Spleen (tissue), 11 donors: ENCODE measurements around the gene EMX1. TPM values are rescaled to one million over a fixed set of nuclear protein-coding genes. Genes with fewer than 3 reads are reported as not detected.

Source experiments
- DNase-seq: peaks from one replicate; pipeline ENCODE4 v3.0.0-alpha.2; 2020
- H3K27ac ChIP-seq, 8 donors: fragments of 200-600 bp; sonication (generic) in 7 of 8; 1 replicate in 4 of 8; 2 replicates in 4 of 8; pipeline versions ENCODE4 v1.5.0 to v1.8.0; 2016 to 2021; ENCODE audit warnings: inconsistent platforms in 4 of 8, mild to moderate bottlenecking in 4 of 8, moderate library complexity in 1 of 8
- H3K27me3 ChIP-seq, 7 donors: fragments of 200-600 bp; sonication (generic) in 6 of 7; replicated peaks in 1 of 7; 1 replicate in 4 of 7; 2 replicates in 3 of 7; pipeline versions ENCODE4 v1.5.0 to v1.8.0; 2016 to 2021; ENCODE audit warnings: inconsistent platforms in 3 of 7, mild to moderate bottlenecking in 1 of 7
- H3K36me3 ChIP-seq, 6 donors: fragments of 200-600 bp; sonication (generic) in 5 of 6; 1 replicate in 4 of 6; 2 replicates in 2 of 6; pipeline versions ENCODE4 v1.5.0 to v1.8.0; 2016 to 2021; ENCODE audit warnings: inconsistent platforms in 2 of 6
- H3K4me1 ChIP-seq, 6 donors: fragments of 200-600 bp; sonication (generic) in 5 of 6; 1 replicate in 3 of 6; 2 replicates in 3 of 6; pipeline versions ENCODE4 v1.5.0 to v1.8.0; 2016 to 2021; ENCODE audit warnings: inconsistent platforms in 3 of 6
- H3K4me3 ChIP-seq, 8 donors: fragments of 200-600 bp; sonication (generic) in 7 of 8; 1 replicate in 4 of 8; 2 replicates in 4 of 8; pipeline versions ENCODE4 v1.5.0 to v1.8.0; 2016 to 2021; ENCODE audit warnings: inconsistent platforms in 4 of 8, mild to moderate bottlenecking in 4 of 8, moderate library complexity in 2 of 8
- H3K9me3 ChIP-seq, 8 donors: fragments of 200-600 bp; sonication (generic) in 7 of 8; 1 replicate in 4 of 8; 2 replicates in 4 of 8; pipeline versions ENCODE4 v1.5.0 to v1.8.0; 2016 to 2021; ENCODE audit warnings: inconsistent platforms in 4 of 8
- CTCF ChIP-seq, 11 experiments: fragments of 200-600 bp in 7 of 11; fragments of 450-650 bp in 4 of 11; sonication (generic) in 4 of 11; IDR thresholded peaks in 8 of 11; conservative IDR thresholded peaks in 3 of 11; 1 replicate in 7 of 11; 2 replicates in 4 of 11; pipeline versions ENCODE4 v1.4.0 to v1.8.0; 2016 to 2021; ENCODE audit warnings: antibody characterized with exemption in 11 of 11, inconsistent platforms in 4 of 11, mild to moderate bottlenecking in 1 of 11
- POLR2A ChIP-seq, 3 donors: fragments of 450-650 bp; IDR thresholded peaks; one replicate each; pipeline ENCODE4 v1.5.1; 2017; ENCODE audit warnings: antibody characterized with exemption in 3 of 3, mild to moderate bottlenecking in 1 of 3
- POLR2AphosphoS5 ChIP-seq, 3 donors: sonication (generic); formaldehyde crosslinking; IDR thresholded peaks; one replicate each; pipeline ENCODE4 v1.5.1; 2017; ENCODE audit warnings: antibody characterized with exemption in 3 of 3
- WGBS, 5 donors: extraction: QIAGEN DNeasy Blood & Tissue Kit in 3 of 5; methylation state at CpG; one replicate each; pipeline versions ENCODE4 v1.1.5 to v1.1.7; 2013 to 2018; 5-methylcytosine and 5-hydroxymethylcytosine counted together
- intact Hi-C: fragments of 100-400 bp; cut with DNase I; formaldehyde crosslinking; loops from one replicate; pipeline ENCODE4 v1.15.0; 2023; ENCODE audit warnings: low total_unique reads
- polyA plus RNA-seq, 3 donors: library from polyadenylated mRNA; stranded (reverse); fragments of 200-250 nt; gene quantifications; one replicate each; pipeline ENCODE4 v1.2.1, GENCODE V29; 2013
- total RNA-seq, 7 donors: library from RNA; depleted of rRNA in 3 of 7; stranded (reverse); fragments of >200 nt in 3 of 7; fragmentation: NEBNext Ultra II Directional in 4 of 7; extraction: Animal tissue kit (Norgen Biotek cat#: 25700) in 4 of 7; gene quantifications; one replicate each; pipeline versions ENCODE4 v1.1.0 to v1.2.1, GENCODE V29; 2016 to 2021
- donor health status: healthy with polysubstance abuse.
- donor health status: DM: no; HTN: no; CAD: no; lungs with moderate emphysema.
- donor health status: DM: no; HTN: no; CAD: no.
- donor health status: Bipolar disorder and iron deficiency.
- donor health status: healthy.
- donor health status: DM: no; HTN: no; CAD: no.
- donor health status: DM: yes; HTN: yes; CAD: no.

Gene EMX1
- total and polyA plus RNA-seq, 10 donors, result not detected

DNA sequence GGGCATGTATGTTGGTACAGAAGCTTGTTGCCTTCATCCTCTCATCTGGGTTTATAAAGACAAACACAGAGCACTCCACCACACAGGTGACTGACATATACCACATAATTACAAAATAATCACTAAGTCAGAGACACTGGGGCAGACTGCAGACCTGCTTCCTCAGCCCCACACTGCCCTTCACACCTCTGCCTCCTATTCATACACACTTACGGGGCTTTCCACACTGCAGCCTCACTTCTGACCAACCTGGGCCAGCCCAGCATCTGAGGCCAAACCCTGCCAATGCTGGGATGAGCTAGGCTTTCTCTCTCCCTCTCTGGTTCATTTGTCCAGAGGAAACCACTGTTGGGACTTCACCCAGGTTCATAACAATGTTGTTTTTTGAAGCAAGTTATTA, 4.5 kb downstream of the EMX1 start:
- intact Hi-C loops, result no loop called here
- WGBS, 5 donors, result 70 to 84% (median 75%) methylated on average over 1 of the region's 1 CpG
- Histone ChIP-seq H3K27me3 (peaks cover 16 to 100% (median 98%) of the 10 kb centered on the region in 7 donors), H3K27ac (no peak overlapping the region), H3K4me3 (no peak overlapping the region), H3K4me1 (peaks cover 28 to 65% (median 55%) of the 10 kb centered on the region in 6 donors), H3K9me3 (no peaks in the 10 kb centered on the region), H3K36me3 (no peaks in the 10 kb centered on the region)
- TF ChIP-seq POLR2AphosphoS5 (IDR thresholded peaks at IDR 0.05), result no peak
- no peak for TF ChIP-seq POLR2A (IDR thresholded peaks at IDR 0.05)
- TF ChIP-seq CTCF (IDR thresholded peaks at IDR 0.05 in 8 of 11, conservative IDR thresholded peaks at IDR 0.05 in 3 of 11), result no peak
- DNase-seq, result no peak

DNA sequence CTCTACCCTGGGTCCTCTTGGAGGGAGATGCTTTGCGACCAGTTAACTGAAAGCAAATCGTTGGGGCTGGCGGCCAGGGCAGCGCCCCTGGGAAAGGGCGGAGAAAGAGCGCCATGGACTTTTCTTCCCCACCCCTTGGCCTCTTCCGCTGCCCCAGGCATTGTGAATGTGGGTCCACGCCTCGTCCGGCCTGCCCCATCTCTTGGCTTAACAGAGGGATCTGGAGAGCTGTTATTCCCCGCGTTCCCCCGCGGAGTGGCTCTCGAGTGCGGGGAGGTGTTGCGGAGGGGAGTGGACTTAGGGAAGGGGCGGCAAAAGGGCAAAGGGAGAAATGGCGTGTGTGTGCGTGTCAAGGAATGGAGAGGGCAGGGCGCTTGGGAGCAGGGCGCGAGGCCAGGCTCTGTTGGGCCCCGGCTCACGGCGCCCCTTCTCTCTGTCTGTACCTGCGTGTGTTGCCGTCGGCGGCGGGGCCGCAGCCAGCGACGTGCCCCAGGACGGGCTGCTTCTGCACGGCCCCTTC, 6.6 kb downstream of the EMX1 start:
- Histone ChIP-seq H3K4me1 (peaks cover 20 to 44% (median 34%) of the 10 kb centered on the region in 6 donors), H3K36me3 (no peaks in the 10 kb centered on the region), H3K27me3 (peaks cover 4 to 100% (median 98%) of the 10 kb centered on the region in 7 donors), H3K27ac (no peak overlapping the region), H3K4me3 (peak overlapping the region in 3 of 8 donors; percentile 8 to 41 (median 10)), H3K9me3 (no peaks in the 10 kb centered on the region)
- no peak for TF ChIP-seq CTCF (IDR thresholded peaks at IDR 0.05 in 8 of 11, conservative IDR thresholded peaks at IDR 0.05 in 3 of 11)
- no peak for TF ChIP-seq POLR2A (IDR thresholded peaks at IDR 0.05)
- DNase-seq, result no peak
- WGBS, 5 donors, result 6 to 8% (median 6%) methylated on average over 26 to 36 of the region's 36 CpGs
- intact Hi-C loops, result no loop called here

GRCh38 chr2:72924353-72925240, 7.3 kb downstream of the EMX1 start:
- Histone ChIP-seq H3K4me1 (peaks cover 20 to 40% (median 32%) of the 10 kb centered on the region in 6 donors), H3K9me3 (no peaks in the 10 kb centered on the region), H3K36me3 (no peaks in the 10 kb centered on the region), H3K27ac (no peak overlapping the region), H3K4me3 (peak overlapping the region in 3 of 8 donors; percentile 8 to 41 (median 10)), H3K27me3 (peaks cover 4 to 100% (median 94%) of the 10 kb centered on the region in 7 donors)
- intact Hi-C loops, result no loop called here
- DNase-seq, result peak; percentile 75
- TF ChIP-seq POLR2AphosphoS5 (IDR thresholded peaks at IDR 0.05), result no peak
- TF ChIP-seq POLR2A (IDR thresholded peaks at IDR 0.05), result no peak
- TF ChIP-seq CTCF (IDR thresholded peaks at IDR 0.05 in 8 of 11, conservative IDR thresholded peaks at IDR 0.05 in 3 of 11), result no peak
- WGBS, 5 donors, result 2 to 7% (median 5%) methylated on average over 26 to 61 of the region's 61 CpGs

GRCh38 chr2:72925328-72925943, 8.1 kb downstream of the EMX1 start:
- TF ChIP-seq POLR2A (IDR thresholded peaks at IDR 0.05), result no peak
- no peak for TF ChIP-seq CTCF (IDR thresholded peaks at IDR 0.05 in 8 of 11, conservative IDR thresholded peaks at IDR 0.05 in 3 of 11)
- no peak for TF ChIP-seq POLR2AphosphoS5 (IDR thresholded peaks at IDR 0.05)
- Histone ChIP-seq H3K4me3 (no peak overlapping the region), H3K27ac (no peak overlapping the region), H3K36me3 (no peaks in the 10 kb centered on the region), H3K4me1 (peaks cover 14 to 32% (median 24%) of the 10 kb centered on the region in 6 donors), H3K27me3 (peaks cover 4 to 100% (median 86%) of the 10 kb centered on the region in 7 donors), H3K9me3 (no peaks in the 10 kb centered on the region)
- WGBS, 5 donors, result 5 to 12% (median 7%) methylated on average over 25 to 26 of the region's 26 CpGs
- intact Hi-C loops, result no loop called here
- DNase-seq, result no peak
